ENCODE data around the gene STX11. TPM values are rescaled to one million over a fixed set of nuclear protein-coding genes. Genes with fewer than 3 reads are reported as not detected.
"Not testable (repeated sequence)": the region's sequence is repeated elsewhere in the genome, so short reads cannot be mapped to it uniquely, and the experiment has no call there.

The STX11 gene
- total RNA-seq, 1 donor: 118 TPM

DNA sequence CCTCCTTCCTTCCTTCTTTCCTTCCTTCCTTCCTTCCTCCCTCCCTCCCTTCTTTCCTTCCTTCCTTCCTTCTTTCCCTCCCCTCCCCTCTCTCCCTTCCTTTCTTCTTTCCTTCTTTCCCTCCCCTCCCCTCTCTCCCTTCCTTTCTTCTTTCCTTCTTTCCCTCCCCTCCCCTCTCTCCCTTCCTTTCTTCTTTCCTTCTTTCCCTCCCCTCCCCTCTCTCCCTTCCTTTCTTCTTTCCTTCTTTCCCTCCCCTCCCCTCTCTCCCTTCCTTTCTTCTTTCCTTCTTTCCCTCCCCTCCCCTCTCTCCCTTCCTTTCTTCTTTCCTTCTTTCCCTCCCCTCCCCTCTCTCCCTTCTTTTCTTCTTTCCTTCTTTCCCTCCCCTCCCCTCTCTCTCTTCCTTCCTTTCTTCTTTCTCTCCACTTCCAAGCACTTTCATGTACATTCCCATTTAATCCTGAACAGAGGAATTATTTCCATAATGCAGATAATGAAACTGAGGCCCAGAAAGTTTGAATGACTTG, 18.1 kb upstream of the STX11 start:
- peaks cover 12% of the 10 kb centered on the region for H3K4me1 ChIP-seq (ENCODE audit: insufficient read depth, low read length)
- H3K4me3 ChIP-seq (ENCODE audit: low read length); H3K27me3 ChIP-seq (ENCODE audit: insufficient read depth, low read length); H3K9me3 ChIP-seq (ENCODE audit: low read depth, low read length): not testable (repeated sequence)

DNA sequence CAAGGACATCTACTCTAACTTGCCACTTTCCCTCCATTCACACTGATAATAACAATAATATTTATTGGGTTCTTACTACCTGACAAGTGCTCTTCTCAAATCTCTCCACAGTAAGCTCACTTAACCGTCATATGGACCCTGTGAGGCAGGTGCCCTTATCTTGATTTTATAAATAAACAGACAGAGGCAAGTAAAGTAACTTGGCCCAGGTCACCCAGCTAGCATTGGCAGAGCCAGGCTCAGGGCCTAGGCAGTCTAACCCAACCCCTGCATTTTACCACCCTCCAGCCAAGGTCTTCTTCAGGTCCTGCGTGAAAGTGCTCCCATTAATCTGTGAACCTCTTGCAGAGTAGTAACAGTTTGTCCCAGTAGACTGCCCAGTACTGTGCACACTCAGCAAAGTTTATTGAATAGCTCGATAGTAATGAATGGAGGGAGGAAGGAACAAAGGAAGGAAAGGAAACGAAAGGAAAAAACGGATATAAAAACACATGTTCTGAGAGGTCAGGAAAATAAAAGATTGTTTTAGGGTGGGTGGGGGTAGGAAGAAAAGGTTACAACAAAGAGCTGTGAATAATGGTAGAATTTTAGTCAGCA, 17.0 kb upstream of the STX11 start:
- H3K4me1 ChIP-seq (ENCODE audit: insufficient read depth, low read length): peaks cover 12% of the 10 kb centered on the region
- H3K27me3 ChIP-seq (ENCODE audit: insufficient read depth, low read length): no peaks in the 10 kb centered on the region
- no peaks in the 10 kb centered on the region for H3K9me3 ChIP-seq (ENCODE audit: low read depth, low read length)
- H3K4me3 ChIP-seq (ENCODE audit: low read length): no peak overlapping the region

DNA sequence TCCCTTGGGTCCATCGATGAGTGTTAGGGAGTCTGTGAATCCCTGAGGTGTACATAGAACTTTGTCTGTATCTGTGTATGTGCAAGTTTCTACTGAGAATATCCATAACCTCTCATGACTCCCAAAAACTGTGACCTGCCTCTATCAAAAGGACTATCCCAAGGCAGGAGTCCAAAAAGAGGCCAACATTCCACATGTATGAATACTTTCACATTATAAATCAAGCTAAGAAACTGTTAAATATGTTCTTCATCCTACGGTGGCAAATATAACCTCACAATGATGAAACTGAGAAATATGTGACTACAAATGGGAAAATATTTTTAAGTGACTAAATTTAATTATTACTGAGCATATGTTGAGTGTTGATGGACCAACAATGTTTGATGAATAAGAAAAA, 16.1 kb upstream of the STX11 start:
- Histone ChIP-seq H3K4me1 (ENCODE audit: insufficient read depth, low read length) (peaks cover 12% of the 10 kb centered on the region), H3K4me3 (ENCODE audit: low read length) (no peak overlapping the region), H3K27me3 (ENCODE audit: insufficient read depth, low read length) (no peaks in the 10 kb centered on the region)

DNA sequence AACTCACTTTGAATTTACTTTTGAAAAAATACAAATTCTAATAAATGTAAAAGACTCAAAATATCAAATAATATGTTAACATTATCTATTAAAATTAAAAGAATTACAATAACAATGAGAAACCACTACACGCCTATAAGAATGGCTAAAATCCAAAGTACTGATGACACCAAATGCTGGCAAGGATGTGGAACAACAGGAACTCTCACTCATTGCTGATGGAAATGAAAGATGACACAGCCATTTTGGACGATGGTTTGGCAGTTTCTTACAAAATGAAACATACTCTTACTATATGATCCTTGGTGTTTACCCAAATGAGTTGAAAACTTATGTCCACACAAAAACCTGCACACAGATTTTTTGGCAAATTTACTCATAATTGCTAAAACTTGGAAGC, 15.6 kb upstream of the STX11 start:
- H3K27me3 ChIP-seq (ENCODE audit: insufficient read depth, low read length): no peaks in the 10 kb centered on the region
- H3K9me3 ChIP-seq (ENCODE audit: low read depth, low read length): no peaks in the 10 kb centered on the region
- peaks cover 12% of the 10 kb centered on the region for H3K4me1 ChIP-seq (ENCODE audit: insufficient read depth, low read length)
- no peak overlapping the region for H3K4me3 ChIP-seq (ENCODE audit: low read length)

More for the DNA sequence above, 16.1 kb upstream of the STX11 start:
- no peaks in the 10 kb centered on the region for H3K9me3 ChIP-seq (ENCODE audit: low read depth, low read length)

DNA sequence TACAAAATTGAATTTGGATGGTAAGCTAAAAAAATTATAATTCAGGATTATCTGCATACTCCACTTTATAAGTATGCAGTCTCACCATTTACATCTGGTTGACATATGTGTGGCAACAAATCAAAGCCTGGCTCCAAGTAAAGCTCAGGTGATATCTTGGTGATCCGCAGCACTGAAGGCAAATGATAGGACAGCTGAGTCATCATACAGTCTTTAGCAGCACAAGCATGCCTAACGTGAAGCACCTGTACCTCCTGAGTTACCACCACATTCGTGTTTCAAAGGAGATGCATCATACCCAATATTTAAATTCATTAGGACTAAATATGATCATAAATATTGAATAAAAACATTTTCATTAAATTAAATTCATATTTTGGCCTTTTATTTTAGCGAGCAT, 11.8 kb upstream of the STX11 start:
- H3K4me1 ChIP-seq (ENCODE audit: insufficient read depth, low read length): peaks cover 24% of the 10 kb centered on the region
- H3K4me3 ChIP-seq (ENCODE audit: low read length): no peak overlapping the region
- H3K9me3 ChIP-seq (ENCODE audit: low read depth, low read length): no peaks in the 10 kb centered on the region
- H3K27me3 ChIP-seq (ENCODE audit: insufficient read depth, low read length): no peaks in the 10 kb centered on the region

DNA sequence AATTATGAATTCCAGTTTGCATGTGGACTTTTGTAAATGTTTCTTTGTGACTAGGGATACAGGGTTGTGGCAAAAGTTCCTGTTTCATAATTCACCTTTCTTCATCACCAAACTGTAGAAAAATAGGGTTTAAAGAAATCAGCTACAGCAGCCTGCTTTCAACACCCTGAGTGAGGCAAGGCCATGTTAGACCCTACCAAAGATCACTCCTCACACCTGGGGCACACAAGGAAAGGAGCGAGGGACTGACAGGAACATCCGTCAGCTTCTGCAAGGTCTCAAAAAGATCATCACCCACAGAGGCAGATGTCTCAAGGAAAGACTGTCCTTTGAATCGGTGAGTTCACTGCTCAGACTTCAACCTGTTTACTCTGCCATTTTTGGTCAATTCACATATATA, 10.5 kb upstream of the STX11 start:
- Histone ChIP-seq H3K4me1 (ENCODE audit: insufficient read depth, low read length) (peaks cover 24% of the 10 kb centered on the region), H3K9me3 (ENCODE audit: low read depth, low read length) (no peaks in the 10 kb centered on the region), H3K27me3 (ENCODE audit: insufficient read depth, low read length) (no peaks in the 10 kb centered on the region), H3K4me3 (ENCODE audit: low read length) (no peak overlapping the region)

DNA sequence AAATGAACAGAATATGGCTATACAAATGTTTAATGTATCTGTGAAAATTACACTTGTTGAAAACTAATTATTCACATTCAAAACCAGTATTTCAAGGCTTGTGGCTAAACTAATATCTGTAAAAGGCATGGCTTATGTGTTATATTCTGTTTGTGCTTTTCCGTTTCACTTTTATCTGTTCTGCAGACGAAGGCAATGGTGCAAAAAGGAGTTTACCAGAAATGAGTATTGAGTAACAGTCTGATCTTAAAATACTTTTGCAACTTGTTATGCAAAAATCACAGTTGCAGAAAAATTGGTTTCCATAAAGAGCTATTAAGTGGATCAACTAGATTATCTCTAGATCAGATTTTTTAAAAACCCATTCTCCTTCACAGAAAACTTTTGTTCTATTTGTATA, 9.4 kb upstream of the STX11 start:
- H3K27me3 ChIP-seq (ENCODE audit: insufficient read depth, low read length): no peaks in the 10 kb centered on the region
- no peak overlapping the region for H3K4me3 ChIP-seq (ENCODE audit: low read length)
- H3K9me3 ChIP-seq (ENCODE audit: low read depth, low read length): no peaks in the 10 kb centered on the region
- peaks cover 24% of the 10 kb centered on the region for H3K4me1 ChIP-seq (ENCODE audit: insufficient read depth, low read length)

DNA sequence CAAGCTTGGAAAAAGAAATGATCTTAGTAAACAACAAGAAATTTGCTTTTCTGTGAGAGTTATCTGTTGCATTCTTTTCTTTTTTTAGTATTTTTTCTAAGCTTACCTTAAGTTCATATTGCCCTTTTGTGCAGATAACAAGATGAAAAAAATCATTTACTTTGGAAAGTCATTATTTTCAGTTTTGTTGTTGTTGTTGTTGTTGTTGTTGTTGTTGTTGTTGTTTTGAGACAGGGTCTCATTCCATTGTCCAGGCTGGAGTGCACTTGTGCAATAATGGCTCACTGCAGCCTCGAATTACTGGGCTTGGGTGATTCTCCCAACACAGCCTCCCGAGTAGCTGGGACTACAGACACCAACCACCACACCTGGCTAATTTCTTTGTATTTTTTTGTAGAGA, 8.8 kb upstream of the STX11 start:
- Histone ChIP-seq H3K4me1 (ENCODE audit: insufficient read depth, low read length) (peaks cover 24% of the 10 kb centered on the region), H3K9me3 (ENCODE audit: low read depth, low read length) (no peaks in the 10 kb centered on the region), H3K4me3 (ENCODE audit: low read length) (no peak overlapping the region), H3K27me3 (ENCODE audit: insufficient read depth, low read length) (no peaks in the 10 kb centered on the region)

DNA sequence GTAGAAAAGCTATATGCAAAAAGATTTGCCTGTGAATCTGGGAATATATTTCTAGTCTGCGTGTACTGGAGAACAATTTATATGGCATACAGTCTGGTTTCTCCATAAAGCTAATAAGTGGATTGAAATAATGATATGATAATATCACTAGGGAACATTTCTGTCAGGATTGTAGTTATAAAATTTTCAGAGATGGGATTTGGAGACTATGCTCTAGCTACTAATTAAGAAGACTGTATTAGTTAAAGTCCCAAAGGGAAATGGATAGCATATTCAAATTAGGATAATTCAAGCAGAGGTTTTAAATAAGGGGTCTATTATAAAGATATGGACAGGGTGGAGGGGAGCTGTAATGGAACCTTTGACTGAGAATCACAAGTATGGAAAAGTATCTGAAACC, 7.2 kb upstream of the STX11 start:
- no peaks in the 10 kb centered on the region for H3K27me3 ChIP-seq (ENCODE audit: insufficient read depth, low read length)
- H3K4me1 ChIP-seq (ENCODE audit: insufficient read depth, low read length): peaks cover 24% of the 10 kb centered on the region
- H3K9me3 ChIP-seq (ENCODE audit: low read depth, low read length): no peaks in the 10 kb centered on the region
- no peak overlapping the region for H3K4me3 ChIP-seq (ENCODE audit: low read length)

DNA sequence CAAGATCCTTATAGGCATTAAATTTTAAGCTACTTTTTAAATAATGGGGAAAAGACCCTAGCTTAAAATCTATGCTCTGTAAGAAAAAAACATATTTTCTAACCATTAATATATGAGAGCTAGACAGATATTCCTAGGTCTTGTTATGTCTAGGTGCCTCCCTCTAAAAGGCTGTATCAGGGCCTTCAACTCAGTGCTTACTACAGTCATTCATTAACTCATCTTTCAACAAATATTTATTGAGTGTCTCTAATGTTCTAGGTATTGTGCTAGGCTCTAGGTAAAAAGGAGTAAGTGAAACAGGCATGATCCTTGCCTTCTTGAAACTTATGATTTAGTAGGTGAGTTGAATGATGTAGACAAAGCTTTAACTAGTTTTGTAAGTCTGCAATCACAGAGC, 6.4 kb upstream of the STX11 start:
- peaks cover 24% of the 10 kb centered on the region for H3K4me1 ChIP-seq (ENCODE audit: insufficient read depth, low read length)
- no peaks in the 10 kb centered on the region for H3K27me3 ChIP-seq (ENCODE audit: insufficient read depth, low read length)
- no peak overlapping the region for H3K4me3 ChIP-seq (ENCODE audit: low read length)
- no peaks in the 10 kb centered on the region for H3K9me3 ChIP-seq (ENCODE audit: low read depth, low read length)

DNA sequence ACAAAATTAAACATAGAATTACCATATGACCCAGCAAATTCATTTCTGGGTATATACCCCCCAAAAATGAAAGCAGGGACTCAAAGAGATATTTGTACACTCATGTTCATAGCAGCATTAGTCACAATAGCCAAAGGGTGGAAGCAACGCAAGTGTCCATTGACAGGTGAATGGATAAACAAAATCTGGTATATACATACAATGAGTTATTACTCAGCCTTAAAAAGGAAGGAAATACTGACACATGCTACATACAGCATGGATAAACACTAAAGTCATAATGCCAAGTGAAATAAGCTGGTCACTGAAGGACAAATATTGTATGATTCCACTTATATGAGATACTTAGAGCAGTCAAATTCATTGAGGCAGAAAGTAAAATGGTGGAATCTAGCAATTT, 5.3 kb upstream of the STX11 start:
- Histone ChIP-seq H3K4me3 (ENCODE audit: low read length) (no peak overlapping the region), H3K9me3 (ENCODE audit: low read depth, low read length) (no peaks in the 10 kb centered on the region), H3K4me1 (ENCODE audit: insufficient read depth, low read length) (peaks cover 21% of the 10 kb centered on the region), H3K27me3 (ENCODE audit: insufficient read depth, low read length) (no peaks in the 10 kb centered on the region)

DNA sequence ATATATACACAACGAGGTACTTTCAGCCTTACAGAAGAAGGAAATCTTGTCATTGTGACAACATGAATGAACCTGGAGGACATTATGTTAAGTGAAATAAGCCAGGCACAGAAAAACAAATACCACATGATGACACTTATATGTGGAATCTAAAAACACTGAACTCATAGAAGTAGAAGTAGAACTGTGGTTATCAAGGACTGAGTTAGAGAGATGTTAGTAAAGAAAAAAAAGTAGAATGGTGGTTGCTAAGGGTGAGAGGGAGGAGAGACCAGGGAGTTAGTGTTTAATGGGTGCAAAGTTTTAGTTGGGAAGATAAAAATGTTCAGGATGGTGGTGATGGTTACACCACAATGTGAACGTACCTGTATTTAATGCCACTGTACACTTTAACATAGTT, 4.8 kb upstream of the STX11 start:
- Histone ChIP-seq H3K4me3 (ENCODE audit: low read length) (no peak overlapping the region), H3K9me3 (ENCODE audit: low read depth, low read length) (no peaks in the 10 kb centered on the region), H3K27me3 (ENCODE audit: insufficient read depth, low read length) (no peaks in the 10 kb centered on the region), H3K4me1 (ENCODE audit: insufficient read depth, low read length) (peaks cover 18% of the 10 kb centered on the region)

DNA sequence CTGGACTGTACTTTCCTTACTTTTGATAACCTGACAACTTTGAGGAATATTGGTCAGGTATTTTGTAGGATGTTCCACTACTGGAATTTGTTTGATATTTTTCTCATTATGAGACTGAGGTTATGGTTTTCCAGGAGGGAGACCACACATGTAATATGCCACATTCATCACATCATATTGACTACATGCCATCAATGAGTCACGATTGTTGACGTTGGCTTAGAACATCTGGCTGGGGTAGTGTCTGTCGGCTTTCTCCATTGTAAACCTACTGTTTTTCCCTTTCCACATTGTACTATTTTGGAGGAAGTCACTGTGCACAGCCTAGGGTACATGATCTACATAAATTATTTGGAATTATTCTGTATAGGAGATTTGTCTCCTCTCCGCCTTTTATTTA, 1.4 kb upstream of the STX11 start:
- H3K9me3 ChIP-seq (ENCODE audit: low read depth, low read length): no peaks in the 10 kb centered on the region
- no peak overlapping the region for H3K4me3 ChIP-seq (ENCODE audit: low read length)
- H3K4me1 ChIP-seq (ENCODE audit: insufficient read depth, low read length): peaks cover 30% of the 10 kb centered on the region
- H3K27me3 ChIP-seq (ENCODE audit: insufficient read depth, low read length): no peaks in the 10 kb centered on the region

DNA sequence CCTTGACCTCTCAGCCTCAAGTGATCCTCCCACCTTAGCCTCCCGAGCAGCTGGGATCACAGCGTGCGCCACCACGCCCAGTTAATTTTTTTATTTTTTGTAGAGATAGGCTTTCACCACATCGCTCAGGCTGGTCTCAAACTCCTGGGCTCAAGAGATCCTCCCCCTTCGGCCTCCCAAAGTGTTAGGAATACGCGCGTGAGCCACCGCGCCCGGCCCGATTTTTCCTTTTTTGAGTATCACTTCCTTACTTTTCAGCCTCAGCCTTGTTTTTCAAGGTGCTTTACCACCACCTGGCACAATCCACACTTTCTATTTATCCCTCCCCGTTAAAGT, 791 bp upstream of the STX11 start:
- peak overlapping the region; percentile 89 for H3K4me3 ChIP-seq (ENCODE audit: low read length)
- no peaks in the 10 kb centered on the region for H3K9me3 ChIP-seq (ENCODE audit: low read depth, low read length)
- no peaks in the 10 kb centered on the region for H3K27me3 ChIP-seq (ENCODE audit: insufficient read depth, low read length)
- peaks cover 37% of the 10 kb centered on the region for H3K4me1 ChIP-seq (ENCODE audit: insufficient read depth, low read length)

DNA sequence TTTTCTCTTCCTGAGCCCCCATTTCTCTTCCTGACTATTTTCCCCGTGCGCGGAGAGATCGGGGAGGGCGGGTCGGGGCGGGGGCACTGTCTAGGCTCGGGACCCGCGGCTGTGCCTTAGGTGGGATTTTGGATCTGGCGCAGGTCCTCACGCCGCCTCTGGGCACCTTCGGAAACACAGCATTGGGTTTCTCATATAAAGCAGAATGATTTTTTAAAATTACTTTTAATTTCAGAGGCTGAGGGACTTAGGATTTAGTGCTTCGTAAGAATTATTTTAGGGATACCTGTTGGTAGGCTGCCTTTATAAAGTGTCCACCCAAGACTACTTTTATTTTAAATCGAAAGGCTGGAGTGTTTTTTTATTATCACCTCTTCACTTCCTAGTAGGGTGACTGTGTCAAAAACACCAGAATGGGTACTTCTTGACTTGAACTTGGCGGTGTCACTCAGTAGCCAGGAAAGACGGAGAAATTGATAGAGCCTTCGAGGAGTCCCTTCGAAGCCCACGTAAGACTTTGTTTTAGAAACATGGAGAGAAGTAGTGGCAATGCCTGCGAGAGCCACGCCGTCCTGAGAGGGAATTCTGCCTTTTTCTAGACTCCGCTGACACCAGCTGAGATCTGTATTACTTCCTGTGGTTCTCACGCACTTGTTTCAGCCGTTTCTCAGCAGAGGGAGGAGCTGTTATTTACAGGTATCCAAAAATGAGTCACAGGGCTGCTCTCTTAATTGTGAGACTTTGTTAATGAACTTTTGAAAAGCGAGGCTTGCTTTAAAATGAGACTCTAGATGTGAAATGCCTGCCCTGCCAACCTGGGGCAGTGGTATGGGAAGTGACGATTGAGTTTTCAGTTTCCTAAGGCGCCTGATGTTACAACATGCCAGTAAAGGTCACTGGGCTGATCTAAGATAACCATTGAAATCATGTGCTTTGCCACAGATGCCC, 667 bp downstream of the STX11 start:
- Histone ChIP-seq H3K4me3 (ENCODE audit: low read length) (peak overlapping the region; percentile 89), H3K27me3 (ENCODE audit: insufficient read depth, low read length) (no peaks in the 10 kb centered on the region), H3K4me1 (ENCODE audit: insufficient read depth, low read length) (peaks cover 49% of the 10 kb centered on the region), H3K9me3 (ENCODE audit: low read depth, low read length) (no peaks in the 10 kb centered on the region)

Data from mononuclear cell (primary cell).